ENCODE data around the gene IL13RA1. TPM values are rescaled to one million over a fixed set of nuclear protein-coding genes. Genes with fewer than 3 reads are reported as not detected.

IL13RA1 gene
- total RNA-seq, 1 experiment from 2014 or later = 28.2 TPM

- Histone ChIP-seq H3K79me2 (ENCODE audit: insufficient read depth, low read length) (no peaks in the 10 kb centered on the region), H3K9me3 (ENCODE audit: control insufficient read depth in 1 of 2, insufficient read depth in 1 of 2, low read depth in 1 of 2, low read length in 2 of 2) (no peaks in the 10 kb centered on the region), H3K9me2 (ENCODE audit: insufficient read depth) (no peaks in the 10 kb centered on the region), H3K36me3 (ENCODE audit: control insufficient read depth in 1 of 2, insufficient read depth in 2 of 2, low read length in 2 of 2) (no peaks in the 10 kb centered on the region), H3K9ac (ENCODE audit: low read length) (no peak overlapping the region), H3K4me3 (replicated peaks in 1 of 2; ENCODE audit: low read depth in 1 of 2, low read length in 2 of 2) (no peak overlapping the region), H2AFZ (ENCODE audit: low read depth, low read length, poor library complexity, severe bottlenecking) (no peak overlapping the region), H3K27me3 (ENCODE audit: insufficient read depth, low read length) (no peaks in the 10 kb centered on the region), H3K4me1 (ENCODE audit: control insufficient read depth in 1 of 2, insufficient read depth in 2 of 2, low read length in 2 of 2) (no peaks in the 10 kb centered on the region), H3K4me2 (ENCODE audit: low read length) (no peak overlapping the region), H4K20me1 (ENCODE audit: insufficient read depth) (no peaks in the 10 kb centered on the region), H3K27ac (ENCODE audit: low read depth, low read length) (no peak overlapping the region)
- ATAC-seq = no peak
- no TSS peak for BruUV-seq (replicated peaks)
- TF ChIP-seq JUND (IDR thresholded peaks at IDR 0.05) (no peak), EZH2phosphoT487 (IDR thresholded peaks at IDR 0.05; ENCODE audit: borderline replicate concordance) (no peak), ZNF274 (IDR thresholded peaks at IDR 0.05; ENCODE audit: low read depth, low read length) (no peak), CBX3 (IDR thresholded peaks at IDR 0.05; ENCODE audit: low read depth) (no peak), CEBPB (IDR thresholded peaks at IDR 0.05; ENCODE audit: low read depth) (no peak), FOSL1 (IDR thresholded peaks at IDR 0.05; ENCODE audit: low read depth) (no peak), SIN3A (IDR thresholded peaks at IDR 0.05; ENCODE audit: low read depth) (no peak)
- ChIA-PET RAD21 (ENCODE audit: low non-redundant PET in 1 of 2, low total read pairs in 2 of 2, uncharacterized antibody in 2 of 2, unreplicated experiment in 2 of 2) (no interaction called here), POLR2A (no interaction called here), CTCF (no interaction called here)
- intact Hi-C loops (cut with micrococcal nuclease) = no loop called here
- no peak for DNase-seq (ENCODE audit: low read depth, low spot score)
Observed at GRCh38 chrX:118773782-118774181, 46.4 kb downstream of the IL13RA1 start.

DNA sequence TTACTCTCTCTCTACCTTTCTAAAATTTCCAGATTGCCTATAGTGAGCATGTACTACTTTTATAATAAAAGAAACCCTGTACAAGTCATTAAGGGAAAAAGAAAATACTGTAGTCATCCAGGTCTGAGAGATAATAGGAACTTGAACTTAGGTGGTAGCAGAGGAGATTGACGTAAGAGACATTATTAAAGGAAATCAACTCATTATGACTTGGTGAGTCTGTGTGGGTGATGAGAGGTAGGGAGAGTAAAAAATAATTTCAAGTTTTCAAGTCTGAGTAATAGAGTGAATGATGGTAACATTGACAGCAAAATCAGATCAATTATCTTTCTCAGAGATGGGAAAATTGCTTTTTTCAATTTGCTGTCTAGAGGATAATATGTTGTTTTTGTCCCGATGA, 52.2 kb downstream of the IL13RA1 start:
- intact Hi-C loops (cut with micrococcal nuclease) = no loop called here
- no peak for ATAC-seq

More for the DNA sequence above, 52.2 kb downstream of the IL13RA1 start:
- Histone ChIP-seq H2AFZ (ENCODE audit: low read depth, low read length, poor library complexity, severe bottlenecking) (no peak overlapping the region), H3K27me3 (ENCODE audit: insufficient read depth, low read length) (no peaks in the 10 kb centered on the region), H3K9ac (ENCODE audit: low read length) (no peak overlapping the region), H3K4me2 (ENCODE audit: low read length) (no peak overlapping the region), H3K36me3 (ENCODE audit: control insufficient read depth in 1 of 2, insufficient read depth in 2 of 2, low read length in 2 of 2) (no peaks in the 10 kb centered on the region), H3K9me3 (ENCODE audit: control insufficient read depth in 1 of 2, insufficient read depth in 1 of 2, low read depth in 1 of 2, low read length in 2 of 2) (no peaks in the 10 kb centered on the region), H3K9me2 (ENCODE audit: insufficient read depth) (no peaks in the 10 kb centered on the region), H3K27ac (ENCODE audit: low read depth, low read length) (no peak overlapping the region), H4K20me1 (ENCODE audit: insufficient read depth) (no peaks in the 10 kb centered on the region), H3K4me3 (replicated peaks in 1 of 2; ENCODE audit: low read depth in 1 of 2, low read length in 2 of 2) (no peak overlapping the region), H3K4me1 (ENCODE audit: control insufficient read depth in 1 of 2, insufficient read depth in 2 of 2, low read length in 2 of 2) (no peaks in the 10 kb centered on the region), H3K79me2 (ENCODE audit: insufficient read depth, low read length) (no peaks in the 10 kb centered on the region)
- CTCF ChIA-PET = no interaction called here
- TF ChIP-seq ATF3 (IDR thresholded peaks at IDR 0.05) = no peak
- TF ChIP-seq SP1 (IDR thresholded peaks at IDR 0.05; ENCODE audit: low read depth) = no peak
- no peak for TF ChIP-seq RAD21 (IDR thresholded peaks at IDR 0.05; ENCODE audit: low read depth)
- TF ChIP-seq CEBPB (IDR thresholded peaks at IDR 0.05; ENCODE audit: low read depth) = no peak
- TF ChIP-seq EZH2 (IDR thresholded peaks at IDR 0.05) = no peak
- no TSS peak for BruUV-seq (replicated peaks)
- no peak for DNase-seq (ENCODE audit: low read depth, low spot score)
- POLR2A ChIA-PET = no interaction called here
- RAD21 ChIA-PET (ENCODE audit: low non-redundant PET in 1 of 2, low total read pairs in 2 of 2, uncharacterized antibody in 2 of 2, unreplicated experiment in 2 of 2) = no interaction called here
